SK-N-SH (cell line): Measurements from ENCODE around the gene MOB2.

Experiments
- CHD2 ChIP-seq: fragments of 150-350 bp; IDR thresholded peaks from 2 replicates; pipeline ENCODE4 v1.6.1; 2018; ENCODE audit warnings: low read length; ENCODE audit not compliant: partially characterized antibody
- CTCF ChIP-seq: fragments of 200-600 bp; sonication (generic); IDR thresholded peaks from 2 replicates; pipeline ENCODE4 v1.6.1; 2017; ENCODE audit warnings: antibody characterized with exemption, mild to moderate bottlenecking, moderate library complexity
- MXI1 ChIP-seq: IDR thresholded peaks from 2 replicates; pipeline ENCODE4 v1.6.1; 2012; ENCODE audit warnings: mild to moderate bottlenecking, low read depth, low read length, improper control_type of control experiment
- TCF12 ChIP-seq: IDR thresholded peaks from 2 replicates; pipeline ENCODE4 v1.4.0; 2012
- TEAD4 ChIP-seq: IDR thresholded peaks from 2 replicates; pipeline ENCODE4 v1.4.0; 2012; ENCODE audit warnings: mild to moderate bottlenecking, borderline replicate concordance; ENCODE audit not compliant: insufficient read depth
- YY1 ChIP-seq: IDR thresholded peaks from 2 replicates; pipeline ENCODE4 v1.4.0; 2012; ENCODE audit warnings: low read depth, mild to moderate bottlenecking

GRCh38 chr11:1442163-1442562 lies 44.4 kb downstream of the MOB2 start:
- TF ChIP-seq YY1 (no peak), TCF12 (no peak), CTCF (no peak), TEAD4 (no peak), CHD2 (no peak), MXI1 (no peak)
